ENCODE measurements around the gene MYO5A.
"Not testable (repeated sequence)": the region's sequence is repeated elsewhere in the genome, so short reads cannot be mapped to it uniquely, and the experiment has no call there.

The MYO5A gene

GRCh38 chr15:52448011-52448890 is 80.4 kb downstream of the MYO5A start:
- no peak for DNase-seq

- DNase-seq = no peak
These were observed 82.7 kb downstream of the MYO5A start for GRCh38 chr15:52445954-52446353.

GRCh38 chr15:52445553-52445952 is 83.1 kb downstream of the MYO5A start:
- DNase-seq = no peak

- not testable (repeated sequence) for DNase-seq
These were observed 85.5 kb downstream of the MYO5A start for GRCh38 chr15:52443205-52443604.

- DNase-seq = no peak
These were observed 86.8 kb downstream of the MYO5A start for GRCh38 chr15:52441841-52442240.

- no peak for DNase-seq
These were observed 87.7 kb downstream of the MYO5A start for GRCh38 chr15:52440946-52441345.

- no peak for DNase-seq
These were observed 88.3 kb downstream of the MYO5A start for GRCh38 chr15:52440414-52440813.

- no peak for DNase-seq
These were observed 89.2 kb downstream of the MYO5A start for GRCh38 chr15:52439470-52439869.

- not testable (repeated sequence) for DNase-seq
These were observed 89.6 kb downstream of the MYO5A start for GRCh38 chr15:52439042-52439441.

GRCh38 chr15:52438047-52438446 is 90.6 kb downstream of the MYO5A start:
- no peak for DNase-seq

- DNase-seq = no peak
These were observed 91.0 kb downstream of the MYO5A start for GRCh38 chr15:52437646-52438045.

- no peak for DNase-seq
These were observed 91.7 kb downstream of the MYO5A start for GRCh38 chr15:52436981-52437380.

GRCh38 chr15:52434885-52435284 is 93.8 kb downstream of the MYO5A start:
- no peak for DNase-seq

GRCh38 chr15:52428297-52428696 is 100.4 kb downstream of the MYO5A start:
- no peak for DNase-seq

GRCh38 chr15:52427804-52428203 is 100.9 kb downstream of the MYO5A start:
- DNase-seq = no peak

GRCh38 chr15:52424856-52425431 is 103.7 kb downstream of the MYO5A start:
- no peak for DNase-seq

GRCh38 chr15:52423852-52424251 is 104.8 kb downstream of the MYO5A start:
- DNase-seq = no peak

- no peak for DNase-seq
These were observed 106.7 kb downstream of the MYO5A start for GRCh38 chr15:52422001-52422400.

- no peak for DNase-seq
These were observed 107.7 kb downstream of the MYO5A start for GRCh38 chr15:52421029-52421428.

GRCh38 chr15:52419494-52419893 is 109.2 kb downstream of the MYO5A start:
- DNase-seq = no peak

- no peak for DNase-seq
These were observed 110.7 kb downstream of the MYO5A start for GRCh38 chr15:52417957-52418356.

GRCh38 chr15:52417521-52417920 is 111.2 kb downstream of the MYO5A start:
- DNase-seq = no peak

- DNase-seq = not testable (repeated sequence)
These were observed 112.1 kb downstream of the MYO5A start for GRCh38 chr15:52416566-52416965.

GRCh38 chr15:52415628-52416027 is 113.1 kb downstream of the MYO5A start:
- DNase-seq = no peak
